Measurements from ENCODE around the gene FAM168B. TPM values are rescaled to one million over a fixed set of nuclear protein-coding genes. Genes with fewer than 3 reads are reported as not detected.

FAM168B gene
- total RNA-seq, 1 donor from 2014 or later = 111 TPM

- Mint-ChIP-seq H3K27ac (ENCODE audit: unreplicated experiment) (no peak overlapping the region), H3K4me1 (ENCODE audit: unreplicated experiment) (peaks cover 11% of the 10 kb centered on the region), H3K27me3 (ENCODE audit: unreplicated experiment) (no peaks in the 10 kb centered on the region), H3K9me3 (ENCODE audit: unreplicated experiment) (no peaks in the 10 kb centered on the region), H3K4me3 (ENCODE audit: unreplicated experiment) (no peak overlapping the region), H3K36me3 (ENCODE audit: unreplicated experiment) (peaks cover 61% of the 10 kb centered on the region)
- no peak for TF ChIP-seq CTCF (IDR thresholded peaks at IDR 0.05)
- no peak for DNase-seq (ENCODE audit: extremely low spot score, unreplicated experiment)
Measured at GRCh38 chr2:131050896-131051295, 42.4 kb downstream of the FAM168B start.

- peaks cover 54% of the 10 kb centered on the region for H3K36me3 Mint-ChIP-seq (ENCODE audit: unreplicated experiment)
- TF ChIP-seq CTCF (IDR thresholded peaks at IDR 0.05) = no peak
- peaks cover 2% of the 10 kb centered on the region for H3K4me1 Mint-ChIP-seq (ENCODE audit: unreplicated experiment)
- no peak for DNase-seq (ENCODE audit: extremely low spot score, unreplicated experiment)
- no peak overlapping the region for H3K27ac Mint-ChIP-seq (ENCODE audit: unreplicated experiment)
- no peaks in the 10 kb centered on the region for H3K9me3 Mint-ChIP-seq (ENCODE audit: unreplicated experiment)
- H3K4me3 Mint-ChIP-seq (ENCODE audit: unreplicated experiment) = no peak overlapping the region
- no peaks in the 10 kb centered on the region for H3K27me3 Mint-ChIP-seq (ENCODE audit: unreplicated experiment)
Measured at GRCh38 chr2:131049150-131049718, 44.0 kb downstream of the FAM168B start.

GRCh38 chr2:131048641-131049040 lies 44.6 kb downstream of the FAM168B start:
- DNase-seq (ENCODE audit: extremely low spot score, unreplicated experiment) = no peak
- no peak overlapping the region for H3K27ac Mint-ChIP-seq (ENCODE audit: unreplicated experiment)
- no peak for TF ChIP-seq CTCF (IDR thresholded peaks at IDR 0.05)
- peaks cover 53% of the 10 kb centered on the region for H3K36me3 Mint-ChIP-seq (ENCODE audit: unreplicated experiment)
- H3K9me3 Mint-ChIP-seq (ENCODE audit: unreplicated experiment) = no peaks in the 10 kb centered on the region
- no peaks in the 10 kb centered on the region for H3K27me3 Mint-ChIP-seq (ENCODE audit: unreplicated experiment)
- peaks cover 2% of the 10 kb centered on the region for H3K4me1 Mint-ChIP-seq (ENCODE audit: unreplicated experiment)
- H3K4me3 Mint-ChIP-seq (ENCODE audit: unreplicated experiment) = no peak overlapping the region

GRCh38 chr2:131047920-131048560 lies 45.2 kb downstream of the FAM168B start:
- Mint-ChIP-seq H3K4me3 (ENCODE audit: unreplicated experiment) (no peak overlapping the region), H3K9me3 (ENCODE audit: unreplicated experiment) (no peaks in the 10 kb centered on the region), H3K27ac (ENCODE audit: unreplicated experiment) (no peak overlapping the region), H3K27me3 (ENCODE audit: unreplicated experiment) (no peaks in the 10 kb centered on the region), H3K4me1 (ENCODE audit: unreplicated experiment) (peaks cover 2% of the 10 kb centered on the region), H3K36me3 (ENCODE audit: unreplicated experiment) (peaks cover 50% of the 10 kb centered on the region)
- no peak for DNase-seq (ENCODE audit: extremely low spot score, unreplicated experiment)
- TF ChIP-seq CTCF (IDR thresholded peaks at IDR 0.05) = no peak

- H3K27ac Mint-ChIP-seq (ENCODE audit: unreplicated experiment) = no peak overlapping the region
- H3K4me1 Mint-ChIP-seq (ENCODE audit: unreplicated experiment) = peaks cover 2% of the 10 kb centered on the region
- H3K4me3 Mint-ChIP-seq (ENCODE audit: unreplicated experiment) = no peak overlapping the region
- no peak for TF ChIP-seq CTCF (IDR thresholded peaks at IDR 0.05)
- H3K27me3 Mint-ChIP-seq (ENCODE audit: unreplicated experiment) = no peaks in the 10 kb centered on the region
- no peaks in the 10 kb centered on the region for H3K9me3 Mint-ChIP-seq (ENCODE audit: unreplicated experiment)
- H3K36me3 Mint-ChIP-seq (ENCODE audit: unreplicated experiment) = peaks cover 42% of the 10 kb centered on the region
- DNase-seq (ENCODE audit: extremely low spot score, unreplicated experiment) = no peak
Measured at GRCh38 chr2:131046918-131047652, 46.2 kb downstream of the FAM168B start.

Measured in osteocyte (in vitro differentiated cells).